Measurements from ENCODE around the gene ASTL. TPM values are rescaled to one million over a fixed set of nuclear protein-coding genes. Genes with fewer than 3 reads are reported as not detected.

ASTL gene
- total and polyA plus RNA-seq, 2 of the 13 experiments (the other 11 are each of a cell fraction or from before 2014, with no cell fraction given) = not detected

DNA sequence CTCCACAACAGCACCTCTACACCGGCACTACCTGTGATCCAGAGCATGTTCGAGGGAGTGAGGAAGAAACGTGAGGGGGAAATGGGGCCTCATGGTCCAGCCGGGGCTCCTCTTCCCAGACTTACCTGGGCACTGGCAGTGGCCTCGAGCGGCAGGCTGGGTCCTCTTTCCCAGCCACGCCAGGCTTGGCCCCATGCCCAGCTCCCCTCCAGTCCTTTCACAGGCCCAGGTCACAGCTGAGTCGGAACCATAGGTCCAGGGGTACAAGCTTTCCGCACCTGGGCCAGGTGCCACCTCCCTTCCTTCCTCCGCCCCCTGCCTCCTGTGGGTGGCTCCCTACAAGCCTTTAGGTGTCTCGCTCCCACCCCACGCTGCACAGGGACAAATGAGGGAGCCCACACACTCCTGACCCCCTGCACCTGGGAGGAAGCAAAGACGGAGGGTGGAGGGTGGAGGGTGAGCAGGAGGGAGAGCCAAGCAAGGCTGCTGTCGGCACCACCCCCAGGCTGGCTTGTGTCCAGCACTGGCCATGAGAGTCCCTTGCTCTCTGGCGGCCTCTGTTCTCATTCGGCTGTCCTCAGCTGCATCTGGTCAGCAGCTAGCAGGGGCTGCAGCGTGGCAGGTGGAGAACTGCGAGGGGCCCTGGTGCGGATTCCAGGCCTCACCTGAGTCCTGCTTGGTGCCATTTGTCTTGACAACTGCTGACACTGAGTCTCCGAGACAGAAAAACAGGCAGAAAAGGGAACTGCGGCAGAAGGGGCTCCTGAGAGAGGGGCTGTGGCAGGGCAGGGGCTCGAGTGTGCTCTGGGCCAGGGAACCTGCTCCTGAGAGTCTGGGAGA, 48.7 kb downstream of the ASTL start (continued):
- TF ChIP-seq, protein P1, sequence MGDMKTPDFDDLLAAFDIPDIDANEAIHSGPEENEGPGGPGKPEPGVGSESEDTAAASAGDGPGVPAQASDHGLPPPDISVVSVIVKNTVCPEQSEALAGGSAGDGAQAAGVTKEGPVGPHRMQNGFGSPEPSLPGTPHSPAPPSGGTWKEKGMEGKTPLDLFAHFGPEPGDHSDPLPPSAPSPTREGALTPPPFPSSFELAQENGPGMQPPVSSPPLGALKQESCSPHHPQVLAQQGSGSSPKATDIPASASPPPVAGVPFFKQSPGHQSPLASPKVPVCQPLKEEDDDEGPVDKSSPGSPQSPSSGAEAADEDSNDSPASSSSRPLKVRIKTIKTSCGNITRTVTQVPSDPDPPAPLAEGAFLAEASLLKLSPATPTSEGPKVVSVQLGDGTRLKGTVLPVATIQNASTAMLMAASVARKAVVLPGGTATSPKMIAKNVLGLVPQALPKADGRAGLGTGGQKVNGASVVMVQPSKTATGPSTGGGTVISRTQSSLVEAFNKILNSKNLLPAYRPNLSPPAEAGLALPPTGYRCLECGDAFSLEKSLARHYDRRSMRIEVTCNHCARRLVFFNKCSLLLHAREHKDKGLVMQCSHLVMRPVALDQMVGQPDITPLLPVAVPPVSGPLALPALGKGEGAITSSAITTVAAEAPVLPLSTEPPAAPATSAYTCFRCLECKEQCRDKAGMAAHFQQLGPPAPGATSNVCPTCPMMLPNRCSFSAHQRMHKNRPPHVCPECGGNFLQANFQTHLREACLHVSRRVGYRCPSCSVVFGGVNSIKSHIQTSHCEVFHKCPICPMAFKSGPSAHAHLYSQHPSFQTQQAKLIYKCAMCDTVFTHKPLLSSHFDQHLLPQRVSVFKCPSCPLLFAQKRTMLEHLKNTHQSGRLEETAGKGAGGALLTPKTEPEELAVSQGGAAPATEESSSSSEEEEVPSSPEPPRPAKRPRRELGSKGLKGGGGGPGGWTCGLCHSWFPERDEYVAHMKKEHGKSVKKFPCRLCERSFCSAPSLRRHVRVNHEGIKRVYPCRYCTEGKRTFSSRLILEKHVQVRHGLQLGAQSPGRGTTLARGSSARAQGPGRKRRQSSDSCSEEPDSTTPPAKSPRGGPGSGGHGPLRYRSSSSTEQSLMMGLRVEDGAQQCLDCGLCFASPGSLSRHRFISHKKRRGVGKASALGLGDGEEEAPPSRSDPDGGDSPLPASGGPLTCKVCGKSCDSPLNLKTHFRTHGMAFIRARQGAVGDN (CRISPR knock-in tag; IDR thresholded peaks at IDR 0.05) = 0 out of 2 replicates have a peak, but pooled peaks have one; percentile 2
- 0 out of 2 replicates have a peak, but pooled peaks have one; percentile 67 for TF ChIP-seq FOXC1 (CRISPR knock-in tag; IDR thresholded peaks at IDR 0.05; ENCODE audit: borderline replicate concordance)

DNA sequence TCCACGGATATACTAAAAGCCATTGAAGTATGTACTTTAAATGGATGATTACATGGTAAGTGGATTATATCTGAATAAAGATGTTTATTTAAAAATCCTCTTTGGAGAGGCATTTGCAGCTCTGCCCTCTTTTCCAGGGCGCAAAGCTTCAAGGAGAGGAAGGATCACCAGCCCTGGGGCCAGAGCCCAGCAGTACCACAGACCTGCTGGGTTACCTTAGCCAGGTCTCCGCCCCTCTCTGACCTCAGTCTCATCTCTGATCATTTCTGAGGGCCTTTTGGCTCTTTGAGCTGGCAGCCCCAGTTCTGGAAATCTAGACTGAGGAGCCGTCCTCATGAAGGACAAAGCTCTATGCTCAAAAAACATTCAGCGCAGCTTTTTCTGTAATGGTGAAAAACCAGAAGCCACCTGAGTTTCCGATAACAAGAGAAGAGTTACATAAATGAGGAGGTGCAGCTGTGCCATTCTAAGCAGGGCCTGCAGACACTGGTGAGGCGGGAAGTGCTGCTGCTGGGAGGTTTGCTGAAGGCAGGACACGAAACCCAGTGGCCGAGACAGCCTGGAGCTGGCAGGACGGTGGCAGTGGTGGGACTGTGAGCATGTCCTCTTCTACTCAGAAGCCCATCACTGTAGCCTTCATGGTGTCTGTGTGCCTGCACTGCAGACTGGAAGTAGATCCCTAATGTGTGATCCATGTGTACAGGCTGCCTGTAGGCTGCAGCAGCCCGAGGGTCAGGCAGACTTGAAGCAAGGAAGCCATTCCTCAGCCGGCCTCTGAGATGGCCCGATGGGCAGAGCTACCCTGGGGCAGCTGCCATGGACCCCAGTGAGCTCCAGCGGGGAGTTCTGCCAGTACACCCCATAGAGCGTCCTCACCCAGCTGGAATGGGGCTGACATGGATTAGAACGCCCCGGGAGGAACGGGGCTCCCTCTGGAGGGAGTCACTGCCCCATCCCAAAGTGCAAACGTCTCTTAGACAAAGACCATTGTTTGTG, 49.7 kb downstream of the ASTL start:
- CTCF ChIA-PET (ENCODE audit: low intra/inter-chr PET ratio, low total read pairs) = no interaction called here

More for the DNA sequence above, 49.7 kb downstream of the ASTL start:
- Histone ChIP-seq H3K27me3 (ENCODE audit: control insufficient read depth in 1 of 2, insufficient read depth in 2 of 2, low read length in 2 of 2) (peaks cover 7 to 45% of the 10 kb centered on the region in 2 experiments), H3K79me2 (ENCODE audit: insufficient read depth, low read length) (no peaks in the 10 kb centered on the region), H3K4me2 (ENCODE audit: low read depth, low read length) (no peak overlapping the region), H3K27ac (ENCODE audit: extremely low read length, insufficient read depth, low read length) (no peak overlapping the region), H2AFZ (ENCODE audit: low read length) (no peak overlapping the region), H3K4me1 (ENCODE audit: insufficient read depth, low read length) (peaks cover 14% of the 10 kb centered on the region), H3K9ac (ENCODE audit: insufficient read depth, low read depth, low read length) (no peak overlapping the region), H4K20me1 (ENCODE audit: insufficient read depth, low read length) (no peaks in the 10 kb centered on the region), H3K4me3 (replicated peaks in 1 of 3; ENCODE audit: insufficient read depth in 1 of 3, low read depth in 2 of 3, low read length in 3 of 3) (no peak overlapping the region), H3K36me3 (replicated peaks in 1 of 2; ENCODE audit: control insufficient read depth in 1 of 2, insufficient read depth in 2 of 2, low read length in 2 of 2) (no peaks in the 10 kb centered on the region), H3K9me3 (ENCODE audit: low read length) (no peaks in the 10 kb centered on the region)
- ATAC-seq = no peak; the same call in 1 of the 3 replicates
- 38% methylated on average over 15 of the region's 19 CpGs for WGBS (ENCODE audit: low lambda C conversion rate)
- TF ChIP-seq ZNF768 (CRISPR knock-in tag; IDR thresholded peaks at IDR 0.05) (peak; percentile 72), SIN3A (IDR thresholded peaks at IDR 0.05; ENCODE audit: borderline replicate concordance, low read depth, low read length) (no peak)
- no peak for FAIRE-seq
- no peak for DNase-seq (ENCODE audit: low spot score)
- POLR2A ChIA-PET = no interaction called here
- intact Hi-C loops (cut with micrococcal nuclease; ENCODE audit: unreplicated experiment) (no loop called here), in situ Hi-C loops (cut with HindIII; ENCODE audit: extremely low pct_ligation_motif_present, low pct_unique_long_range_greater_than_20kb) (no loop called here)
- no TSS peak for BruUV-seq (replicated peaks)
